ENCODE measurements around the gene WWC1.

DNA sequence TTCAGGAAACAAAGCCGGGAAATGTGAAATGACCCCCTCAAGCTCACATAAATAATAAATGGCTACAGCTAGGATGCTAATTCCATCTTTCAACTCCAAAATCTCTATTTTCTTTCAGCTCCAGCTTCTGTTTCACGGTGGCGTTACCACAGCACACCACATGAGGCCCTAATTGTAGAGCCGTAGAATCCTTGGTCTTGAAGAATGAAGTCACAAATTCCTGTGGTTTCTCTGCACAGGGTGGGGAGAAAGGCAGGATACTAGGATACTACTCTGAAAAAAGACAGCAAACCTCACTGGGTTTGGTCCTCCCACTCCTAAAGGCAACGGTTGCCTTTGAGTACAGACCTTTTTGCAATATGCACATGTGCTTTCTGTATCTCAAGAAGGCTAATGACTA is 180.9 kb downstream of the WWC1 start:
- no peak for TF ChIP-seq CTCF (IDR thresholded peaks at IDR 0.05; ENCODE audit: low read length)
- no peak for TF ChIP-seq EZH2 (optimal IDR thresholded peaks at IDR 0.05; ENCODE audit: low read depth, low read length)
